Peyer's patch (tissue), 4 donors: Measurements from ENCODE around the gene ANKS6.

ENCODE experiments used
- POLR2A ChIP-seq, 2 donors: fragments of 450-650 bp; IDR thresholded peaks; one replicate each; pipeline ENCODE4 v1.5.1; 2017; ENCODE audit warnings: antibody characterized with exemption in 2 of 2, mild to moderate bottlenecking in 2 of 2, moderate library complexity in 2 of 2
- TF ChIP-seq, protein P1 (sequence below), 6 experiments: fragments of 450-650 bp in 4 of 6; fragments of 200-600 bp in 2 of 6; sonication (generic) in 1 of 6; IDR thresholded peaks; one replicate each; pipeline ENCODE4 v1.5.1; 2017 to 2019; ENCODE audit warnings: antibody characterized with exemption in 6 of 6, mild to moderate bottlenecking in 3 of 6, moderate library complexity in 1 of 6

DNA sequence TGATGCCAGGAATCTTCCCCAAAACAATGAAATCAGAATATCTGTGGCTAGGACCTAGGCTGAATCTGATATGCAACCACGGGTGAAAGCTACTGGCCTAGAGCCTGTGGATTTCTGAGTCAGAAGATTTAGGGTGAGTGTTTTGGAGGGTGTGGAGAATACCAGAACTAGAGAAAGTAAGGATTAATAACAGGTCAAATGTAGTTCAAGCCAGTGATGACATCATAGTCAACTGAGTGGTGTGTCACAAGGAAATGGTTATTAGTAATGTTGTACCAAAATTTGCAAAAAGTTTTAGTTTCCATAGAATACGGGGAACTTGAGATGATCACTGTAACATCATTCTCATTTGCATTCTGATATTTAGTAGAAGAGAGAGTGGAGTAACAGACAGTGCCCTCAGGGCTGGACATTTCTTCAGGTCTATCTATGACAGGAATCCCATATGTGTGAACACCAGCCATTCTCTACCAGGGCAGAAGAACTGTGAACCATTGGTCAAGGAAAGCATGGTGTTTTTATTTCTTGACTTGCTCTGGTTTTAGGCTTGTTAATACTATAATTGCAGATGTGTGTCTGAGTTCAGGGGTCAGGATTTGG, 14.8 kb upstream of the ANKS6 start:
- TF ChIP-seq, protein P1, sequence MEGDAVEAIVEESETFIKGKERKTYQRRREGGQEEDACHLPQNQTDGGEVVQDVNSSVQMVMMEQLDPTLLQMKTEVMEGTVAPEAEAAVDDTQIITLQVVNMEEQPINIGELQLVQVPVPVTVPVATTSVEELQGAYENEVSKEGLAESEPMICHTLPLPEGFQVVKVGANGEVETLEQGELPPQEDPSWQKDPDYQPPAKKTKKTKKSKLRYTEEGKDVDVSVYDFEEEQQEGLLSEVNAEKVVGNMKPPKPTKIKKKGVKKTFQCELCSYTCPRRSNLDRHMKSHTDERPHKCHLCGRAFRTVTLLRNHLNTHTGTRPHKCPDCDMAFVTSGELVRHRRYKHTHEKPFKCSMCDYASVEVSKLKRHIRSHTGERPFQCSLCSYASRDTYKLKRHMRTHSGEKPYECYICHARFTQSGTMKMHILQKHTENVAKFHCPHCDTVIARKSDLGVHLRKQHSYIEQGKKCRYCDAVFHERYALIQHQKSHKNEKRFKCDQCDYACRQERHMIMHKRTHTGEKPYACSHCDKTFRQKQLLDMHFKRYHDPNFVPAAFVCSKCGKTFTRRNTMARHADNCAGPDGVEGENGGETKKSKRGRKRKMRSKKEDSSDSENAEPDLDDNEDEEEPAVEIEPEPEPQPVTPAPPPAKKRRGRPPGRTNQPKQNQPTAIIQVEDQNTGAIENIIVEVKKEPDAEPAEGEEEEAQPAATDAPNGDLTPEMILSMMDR (IDR thresholded peaks at IDR 0.05) = no peak
- TF ChIP-seq POLR2A (IDR thresholded peaks at IDR 0.05) = no peak
